ENCODE results near the gene NR1H4. TPM values are rescaled to one million over a fixed set of nuclear protein-coding genes. Genes with fewer than 3 reads are reported as not detected.
"Not testable (repeated sequence)": the region's sequence is repeated elsewhere in the genome, so short reads cannot be mapped to it uniquely, and the experiment has no call there.

NR1H4 gene
- total RNA-seq, 1 donor from 2014 or later, result not detected

DNA sequence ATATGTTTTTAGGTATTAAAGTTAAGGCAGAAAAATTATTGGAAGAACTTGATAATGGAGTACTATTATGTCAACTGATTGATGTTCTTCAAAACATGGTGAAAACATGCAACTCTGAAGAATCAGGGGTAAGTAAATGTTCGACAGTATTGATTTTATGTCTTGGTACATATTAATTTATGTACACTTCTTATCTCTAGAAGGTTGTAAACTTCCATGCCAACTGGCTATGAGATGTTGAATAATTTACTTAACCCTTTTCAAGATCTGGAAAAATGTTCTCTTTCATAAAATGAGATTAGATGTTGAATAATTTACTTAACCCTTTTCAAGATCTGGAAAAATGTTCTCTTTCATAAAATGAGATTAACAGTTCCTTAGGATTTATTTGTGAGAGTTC is 128.0 kb downstream of the NR1H4 start:
- Mint-ChIP-seq H3K27me3 (ENCODE audit: unreplicated experiment) (no peaks in the 10 kb centered on the region), H3K36me3 (ENCODE audit: unreplicated experiment) (peaks cover 26% of the 10 kb centered on the region), H3K27ac (ENCODE audit: unreplicated experiment) (no peak overlapping the region), H3K9me3 (ENCODE audit: unreplicated experiment) (peaks cover 14% of the 10 kb centered on the region), H3K4me3 (ENCODE audit: unreplicated experiment) (no peak overlapping the region), H3K4me1 (ENCODE audit: unreplicated experiment) (no peaks in the 10 kb centered on the region)
- DNase-seq (ENCODE audit: extremely low spot score, unreplicated experiment), result no peak
- TF ChIP-seq, protein P1, sequence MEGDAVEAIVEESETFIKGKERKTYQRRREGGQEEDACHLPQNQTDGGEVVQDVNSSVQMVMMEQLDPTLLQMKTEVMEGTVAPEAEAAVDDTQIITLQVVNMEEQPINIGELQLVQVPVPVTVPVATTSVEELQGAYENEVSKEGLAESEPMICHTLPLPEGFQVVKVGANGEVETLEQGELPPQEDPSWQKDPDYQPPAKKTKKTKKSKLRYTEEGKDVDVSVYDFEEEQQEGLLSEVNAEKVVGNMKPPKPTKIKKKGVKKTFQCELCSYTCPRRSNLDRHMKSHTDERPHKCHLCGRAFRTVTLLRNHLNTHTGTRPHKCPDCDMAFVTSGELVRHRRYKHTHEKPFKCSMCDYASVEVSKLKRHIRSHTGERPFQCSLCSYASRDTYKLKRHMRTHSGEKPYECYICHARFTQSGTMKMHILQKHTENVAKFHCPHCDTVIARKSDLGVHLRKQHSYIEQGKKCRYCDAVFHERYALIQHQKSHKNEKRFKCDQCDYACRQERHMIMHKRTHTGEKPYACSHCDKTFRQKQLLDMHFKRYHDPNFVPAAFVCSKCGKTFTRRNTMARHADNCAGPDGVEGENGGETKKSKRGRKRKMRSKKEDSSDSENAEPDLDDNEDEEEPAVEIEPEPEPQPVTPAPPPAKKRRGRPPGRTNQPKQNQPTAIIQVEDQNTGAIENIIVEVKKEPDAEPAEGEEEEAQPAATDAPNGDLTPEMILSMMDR (IDR thresholded peaks at IDR 0.05), result no peak

- Mint-ChIP-seq H3K9me3 (ENCODE audit: unreplicated experiment) (peaks cover 24% of the 10 kb centered on the region), H3K36me3 (ENCODE audit: unreplicated experiment) (peaks cover 32% of the 10 kb centered on the region)
- H3K27ac Mint-ChIP-seq (ENCODE audit: unreplicated experiment); DNase-seq (ENCODE audit: extremely low spot score, unreplicated experiment); H3K4me3 Mint-ChIP-seq (ENCODE audit: unreplicated experiment); H3K27me3 Mint-ChIP-seq (ENCODE audit: unreplicated experiment); H3K4me1 Mint-ChIP-seq (ENCODE audit: unreplicated experiment): not testable (repeated sequence)
Observed at GRCh38 chr12:100602997-100603396, 129.3 kb downstream of the NR1H4 start.

DNA sequence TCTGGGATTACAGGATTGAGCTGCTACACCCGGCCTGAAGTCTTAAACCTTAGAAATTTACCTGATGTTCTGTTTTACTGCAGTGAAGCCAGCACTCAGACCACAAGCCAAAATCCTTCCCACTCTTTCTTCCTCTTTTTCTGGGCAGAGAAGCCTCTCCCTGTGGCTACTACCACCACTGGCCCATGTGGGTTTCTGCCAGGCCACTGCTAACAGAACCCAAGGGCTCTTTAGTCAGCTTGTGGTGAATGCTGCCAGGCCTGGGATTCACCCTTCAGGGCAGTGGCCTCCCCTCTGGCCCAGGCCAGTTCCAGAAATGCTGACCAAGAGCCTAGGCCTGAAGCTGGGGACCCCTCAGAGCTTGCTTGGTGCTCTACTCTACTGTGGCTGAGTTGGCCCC is 135.1 kb downstream of the NR1H4 start:
- TF ChIP-seq, protein P1 (IDR thresholded peaks at IDR 0.05), result no peak
- peaks cover 24% of the 10 kb centered on the region for H3K9me3 Mint-ChIP-seq (ENCODE audit: unreplicated experiment)
- no peak overlapping the region for H3K4me3 Mint-ChIP-seq (ENCODE audit: unreplicated experiment)
- H3K4me1 Mint-ChIP-seq (ENCODE audit: unreplicated experiment), result peaks cover 9% of the 10 kb centered on the region
- peaks cover 29% of the 10 kb centered on the region for H3K36me3 Mint-ChIP-seq (ENCODE audit: unreplicated experiment)
- no peak overlapping the region for H3K27ac Mint-ChIP-seq (ENCODE audit: unreplicated experiment)
- no peak for DNase-seq (ENCODE audit: extremely low spot score, unreplicated experiment)
- H3K27me3 Mint-ChIP-seq (ENCODE audit: unreplicated experiment), result no peaks in the 10 kb centered on the region

DNA sequence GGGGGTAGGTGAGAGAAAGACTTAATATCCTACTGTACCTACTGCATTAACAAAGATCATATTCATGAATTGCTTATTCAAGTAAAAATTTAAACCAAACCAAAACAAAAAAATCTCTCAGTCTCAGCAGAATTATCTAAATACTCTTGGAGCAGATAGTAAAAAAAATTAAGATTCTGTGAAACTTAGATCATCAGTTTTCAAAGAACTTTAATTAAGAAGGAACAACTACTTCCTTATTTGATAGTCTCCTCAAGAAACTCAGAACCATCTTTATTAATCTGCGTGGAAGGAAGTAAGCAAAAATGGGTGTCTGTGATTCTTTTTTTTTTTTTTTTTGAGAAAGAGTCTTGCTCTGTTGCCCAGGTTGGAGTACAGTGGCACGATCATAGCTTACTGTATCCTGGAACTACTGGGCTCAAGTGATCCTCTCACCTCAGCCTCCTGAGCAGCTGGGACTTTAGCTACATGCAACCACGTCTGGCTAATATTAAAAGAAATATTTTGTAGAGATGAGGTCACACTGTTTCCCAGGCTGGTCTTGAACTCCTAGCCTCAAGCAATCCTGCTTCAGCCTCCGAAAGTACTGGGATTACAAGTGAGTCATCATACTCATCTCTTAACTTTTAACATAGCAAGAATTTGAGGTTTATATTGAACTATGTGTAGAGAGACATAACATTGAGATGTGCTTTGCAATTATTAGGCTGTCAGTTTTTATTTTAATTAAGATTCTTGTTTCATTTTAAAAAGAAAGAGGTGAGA is 137.2 kb downstream of the NR1H4 start:
- no peak for DNase-seq (ENCODE audit: extremely low spot score, unreplicated experiment)
- H3K4me3 Mint-ChIP-seq (ENCODE audit: unreplicated experiment), result no peak overlapping the region
- no peaks in the 10 kb centered on the region for H3K27me3 Mint-ChIP-seq (ENCODE audit: unreplicated experiment)
- H3K36me3 Mint-ChIP-seq (ENCODE audit: unreplicated experiment), result peaks cover 21% of the 10 kb centered on the region
- peak overlapping the region; percentile 9 for H3K27ac Mint-ChIP-seq (ENCODE audit: unreplicated experiment)
- TF ChIP-seq, protein P1 (IDR thresholded peaks at IDR 0.05), result no peak
- peaks cover 21% of the 10 kb centered on the region for H3K9me3 Mint-ChIP-seq (ENCODE audit: unreplicated experiment)
- H3K4me1 Mint-ChIP-seq (ENCODE audit: unreplicated experiment), result peaks cover 9% of the 10 kb centered on the region

DNA sequence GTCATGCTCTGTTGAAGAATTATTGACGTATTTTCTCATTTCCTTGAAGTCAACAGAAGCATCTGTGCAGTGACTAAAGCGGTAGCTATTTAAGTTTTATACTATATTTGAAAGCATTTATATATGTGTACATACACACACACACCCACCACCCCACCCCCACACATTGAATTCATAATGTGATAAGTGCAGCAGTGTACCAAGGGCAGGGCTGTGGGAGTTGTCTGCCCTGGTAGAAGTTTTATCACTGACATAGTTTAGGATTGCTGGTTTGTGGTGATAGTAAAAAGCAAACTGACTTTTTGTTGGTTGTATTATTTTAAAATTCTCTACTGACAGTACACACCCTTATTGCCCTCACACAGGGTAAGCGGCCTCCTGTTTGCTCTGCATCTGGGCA is 138.9 kb downstream of the NR1H4 start:
- H3K36me3 Mint-ChIP-seq (ENCODE audit: unreplicated experiment), result peaks cover 7% of the 10 kb centered on the region

More for the DNA sequence above, 138.9 kb downstream of the NR1H4 start:
- Mint-ChIP-seq H3K9me3 (ENCODE audit: unreplicated experiment) (peaks cover 6% of the 10 kb centered on the region), H3K4me3 (ENCODE audit: unreplicated experiment) (no peak overlapping the region), H3K4me1 (ENCODE audit: unreplicated experiment) (peaks cover 9% of the 10 kb centered on the region), H3K27me3 (ENCODE audit: unreplicated experiment) (no peaks in the 10 kb centered on the region), H3K27ac (ENCODE audit: unreplicated experiment) (no peak overlapping the region)
- DNase-seq (ENCODE audit: extremely low spot score, unreplicated experiment), result no peak
- TF ChIP-seq, protein P1 (IDR thresholded peaks at IDR 0.05), result no peak

Other genes with a start within 250 kb of the NR1H4 start
- 1.4 TPM in 2 replicates for gene DEPDC4, start 206.8 kb upstream of the NR1H4 start, total RNA-seq
- 47.3 and 48.4 TPM in 2 replicates for gene SCYL2, start 206.7 kb upstream of the NR1H4 start, total RNA-seq
- not detected in 2 replicates for gene SLC17A8, start 116.8 kb upstream of the NR1H4 start, total RNA-seq
- gene GAS2L3, start 99.8 kb downstream of the NR1H4 start, total RNA-seq, result 10.9 and 11.3 TPM in 2 replicates

All from osteocyte (in vitro differentiated cells).